ENCODE measurements around the gene KDR. TPM values are rescaled to one million over a fixed set of nuclear protein-coding genes. Genes with fewer than 3 reads are reported as not detected.

The KDR gene
- total and polyA plus RNA-seq, 10 of the 15 experiments (the other 5 are each of a cell fraction or from before 2014, with no cell fraction given) = 0.04 to 0.13 TPM; not detected in 8

DNA sequence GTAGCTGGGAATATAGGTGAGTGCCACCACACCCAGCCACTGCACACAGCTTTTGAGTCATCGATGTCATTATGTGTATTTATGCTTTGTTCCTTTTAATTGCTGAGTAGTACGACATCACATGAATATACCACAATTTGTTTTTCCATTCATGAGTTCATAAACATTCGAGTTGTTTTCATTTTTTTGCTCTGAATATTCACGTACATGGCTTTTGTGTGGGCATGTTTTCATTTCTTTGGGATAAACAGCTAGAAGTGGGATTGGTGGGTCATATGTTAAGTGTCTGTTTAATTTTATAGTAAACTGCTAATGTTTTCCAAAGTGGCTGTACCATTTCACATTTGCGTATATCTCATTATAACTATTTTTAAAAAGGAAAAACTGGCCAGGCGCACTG is 45.1 kb upstream of the KDR start:
- Histone ChIP-seq H3K27ac (ENCODE audit: control insufficient read depth, insufficient read depth) (no peak overlapping the region), H3K9me3 (replicated peaks; ENCODE audit: control insufficient read depth, insufficient read depth, low read length) (no peaks in the 10 kb centered on the region), H3K36me3 (ENCODE audit: control insufficient read depth in 2 of 2, insufficient read depth in 2 of 2, low read length in 1 of 2) (no peaks in the 10 kb centered on the region), H3K4me1 (ENCODE audit: control insufficient read depth, insufficient read depth, low read length) (no peaks in the 10 kb centered on the region), H4K20me1 (ENCODE audit: control insufficient read depth, insufficient read depth) (no peaks in the 10 kb centered on the region), H3K4me2 (ENCODE audit: control insufficient read depth, insufficient read depth) (no peak overlapping the region), H3K27me3 (replicated peaks in 1 of 2; ENCODE audit: control insufficient read depth in 2 of 2, insufficient read depth in 2 of 2, low read length in 1 of 2) (no peaks in the 10 kb centered on the region), H2AFZ (ENCODE audit: control insufficient read depth, low read depth, low read length) (no peak overlapping the region), H3K79me2 (ENCODE audit: control insufficient read depth, insufficient read depth, low read length) (no peaks in the 10 kb centered on the region), H3K4me3 (no peak overlapping the region), H3K9ac (ENCODE audit: control insufficient read depth, insufficient read depth, low read length) (no peak overlapping the region)
- FAIRE-seq (no peak), DNase-seq (ENCODE audit: low read depth, low spot score) (no peak), ATAC-seq (no peak)
- in situ Hi-C loops (cut with MboI) = no loop called here
- ChIA-PET POLR2A (no interaction called here), RAD21 (ENCODE audit: unreplicated experiment) (no interaction called here), CTCF (interaction anchor here (2.0 kb wide), 1 partner anchor 14 kb away, joined by 5 read pairs; no protein-coding TSS in a partner anchor), SMC1A (ENCODE audit: uncharacterized antibody, unreplicated experiment) (no interaction called here)
- no TSS peak for BruUV-seq (replicated peaks)
- intact Hi-C loops (cut with micrococcal nuclease; ENCODE audit: unreplicated experiment) = no loop called here
- WGBS (ENCODE audit: insufficient coverage, insufficient replicate concordance, low lambda C conversion rate, missing lambda C conversion rate) = 35% methylated on average over 6 of the region's 6 CpGs
- TF ChIP-seq ZNF274 (IDR thresholded peaks at IDR 0.05; ENCODE audit: insufficient read depth, insufficient read length) (no peak), MXI1 (IDR thresholded peaks at IDR 0.05; ENCODE audit: low read depth, low read length) (no peak), PAX8 (IDR thresholded peaks at IDR 0.05) (no peak), BMI1 (IDR thresholded peaks at IDR 0.05; ENCODE audit: borderline replicate concordance) (no peak), SMAD5 (IDR thresholded peaks at IDR 0.05; ENCODE audit: low read depth) (no peak), SMAD1 (IDR thresholded peaks at IDR 0.05; ENCODE audit: low read depth, partially characterized antibody) (no peak)
- TF ChIP-seq, protein P1, sequence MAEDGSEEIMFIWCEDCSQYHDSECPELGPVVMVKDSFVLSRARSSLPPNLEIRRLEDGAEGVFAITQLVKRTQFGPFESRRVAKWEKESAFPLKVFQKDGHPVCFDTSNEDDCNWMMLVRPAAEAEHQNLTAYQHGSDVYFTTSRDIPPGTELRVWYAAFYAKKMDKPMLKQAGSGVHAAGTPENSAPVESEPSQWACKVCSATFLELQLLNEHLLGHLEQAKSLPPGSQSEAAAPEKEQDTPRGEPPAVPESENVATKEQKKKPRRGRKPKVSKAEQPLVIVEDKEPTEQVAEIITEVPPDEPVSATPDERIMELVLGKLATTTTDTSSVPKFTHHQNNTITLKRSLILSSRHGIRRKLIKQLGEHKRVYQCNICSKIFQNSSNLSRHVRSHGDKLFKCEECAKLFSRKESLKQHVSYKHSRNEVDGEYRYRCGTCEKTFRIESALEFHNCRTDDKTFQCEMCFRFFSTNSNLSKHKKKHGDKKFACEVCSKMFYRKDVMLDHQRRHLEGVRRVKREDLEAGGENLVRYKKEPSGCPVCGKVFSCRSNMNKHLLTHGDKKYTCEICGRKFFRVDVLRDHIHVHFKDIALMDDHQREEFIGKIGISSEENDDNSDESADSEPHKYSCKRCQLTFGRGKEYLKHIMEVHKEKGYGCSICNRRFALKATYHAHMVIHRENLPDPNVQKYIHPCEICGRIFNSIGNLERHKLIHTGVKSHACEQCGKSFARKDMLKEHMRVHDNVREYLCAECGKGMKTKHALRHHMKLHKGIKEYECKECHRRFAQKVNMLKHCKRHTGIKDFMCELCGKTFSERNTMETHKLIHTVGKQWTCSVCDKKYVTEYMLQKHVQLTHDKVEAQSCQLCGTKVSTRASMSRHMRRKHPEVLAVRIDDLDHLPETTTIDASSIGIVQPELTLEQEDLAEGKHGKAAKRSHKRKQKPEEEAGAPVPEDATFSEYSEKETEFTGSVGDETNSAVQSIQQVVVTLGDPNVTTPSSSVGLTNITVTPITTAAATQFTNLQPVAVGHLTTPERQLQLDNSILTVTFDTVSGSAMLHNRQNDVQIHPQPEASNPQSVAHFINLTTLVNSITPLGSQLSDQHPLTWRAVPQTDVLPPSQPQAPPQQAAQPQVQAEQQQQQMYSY (CRISPR knock-in tag; IDR thresholded peaks at IDR 0.05) = no peak
- TF ChIP-seq, protein P2, sequence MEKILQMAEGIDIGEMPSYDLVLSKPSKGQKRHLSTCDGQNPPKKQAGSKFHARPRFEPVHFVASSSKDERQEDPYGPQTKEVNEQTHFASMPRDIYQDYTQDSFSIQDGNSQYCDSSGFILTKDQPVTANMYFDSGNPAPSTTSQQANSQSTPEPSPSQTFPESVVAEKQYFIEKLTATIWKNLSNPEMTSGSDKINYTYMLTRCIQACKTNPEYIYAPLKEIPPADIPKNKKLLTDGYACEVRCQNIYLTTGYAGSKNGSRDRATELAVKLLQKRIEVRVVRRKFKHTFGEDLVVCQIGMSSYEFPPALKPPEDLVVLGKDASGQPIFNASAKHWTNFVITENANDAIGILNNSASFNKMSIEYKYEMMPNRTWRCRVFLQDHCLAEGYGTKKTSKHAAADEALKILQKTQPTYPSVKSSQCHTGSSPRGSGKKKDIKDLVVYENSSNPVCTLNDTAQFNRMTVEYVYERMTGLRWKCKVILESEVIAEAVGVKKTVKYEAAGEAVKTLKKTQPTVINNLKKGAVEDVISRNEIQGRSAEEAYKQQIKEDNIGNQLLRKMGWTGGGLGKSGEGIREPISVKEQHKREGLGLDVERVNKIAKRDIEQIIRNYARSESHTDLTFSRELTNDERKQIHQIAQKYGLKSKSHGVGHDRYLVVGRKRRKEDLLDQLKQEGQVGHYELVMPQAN (conservative IDR thresholded peaks at IDR 0.05) = no peak
- TF ChIP-seq, protein P3, sequence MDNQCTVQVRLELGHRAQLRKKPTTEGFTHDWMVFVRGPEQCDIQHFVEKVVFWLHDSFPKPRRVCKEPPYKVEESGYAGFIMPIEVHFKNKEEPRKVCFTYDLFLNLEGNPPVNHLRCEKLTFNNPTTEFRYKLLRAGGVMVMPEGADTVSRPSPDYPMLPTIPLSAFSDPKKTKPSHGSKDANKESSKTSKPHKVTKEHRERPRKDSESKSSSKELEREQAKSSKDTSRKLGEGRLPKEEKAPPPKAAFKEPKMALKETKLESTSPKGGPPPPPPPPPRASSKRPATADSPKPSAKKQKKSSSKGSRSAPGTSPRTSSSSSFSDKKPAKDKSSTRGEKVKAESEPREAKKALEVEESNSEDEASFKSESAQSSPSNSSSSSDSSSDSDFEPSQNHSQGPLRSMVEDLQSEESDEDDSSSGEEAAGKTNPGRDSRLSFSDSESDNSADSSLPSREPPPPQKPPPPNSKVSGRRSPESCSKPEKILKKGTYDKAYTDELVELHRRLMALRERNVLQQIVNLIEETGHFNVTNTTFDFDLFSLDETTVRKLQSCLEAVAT (IDR thresholded peaks at IDR 0.05) = no peak
- TF ChIP-seq, protein P4, sequence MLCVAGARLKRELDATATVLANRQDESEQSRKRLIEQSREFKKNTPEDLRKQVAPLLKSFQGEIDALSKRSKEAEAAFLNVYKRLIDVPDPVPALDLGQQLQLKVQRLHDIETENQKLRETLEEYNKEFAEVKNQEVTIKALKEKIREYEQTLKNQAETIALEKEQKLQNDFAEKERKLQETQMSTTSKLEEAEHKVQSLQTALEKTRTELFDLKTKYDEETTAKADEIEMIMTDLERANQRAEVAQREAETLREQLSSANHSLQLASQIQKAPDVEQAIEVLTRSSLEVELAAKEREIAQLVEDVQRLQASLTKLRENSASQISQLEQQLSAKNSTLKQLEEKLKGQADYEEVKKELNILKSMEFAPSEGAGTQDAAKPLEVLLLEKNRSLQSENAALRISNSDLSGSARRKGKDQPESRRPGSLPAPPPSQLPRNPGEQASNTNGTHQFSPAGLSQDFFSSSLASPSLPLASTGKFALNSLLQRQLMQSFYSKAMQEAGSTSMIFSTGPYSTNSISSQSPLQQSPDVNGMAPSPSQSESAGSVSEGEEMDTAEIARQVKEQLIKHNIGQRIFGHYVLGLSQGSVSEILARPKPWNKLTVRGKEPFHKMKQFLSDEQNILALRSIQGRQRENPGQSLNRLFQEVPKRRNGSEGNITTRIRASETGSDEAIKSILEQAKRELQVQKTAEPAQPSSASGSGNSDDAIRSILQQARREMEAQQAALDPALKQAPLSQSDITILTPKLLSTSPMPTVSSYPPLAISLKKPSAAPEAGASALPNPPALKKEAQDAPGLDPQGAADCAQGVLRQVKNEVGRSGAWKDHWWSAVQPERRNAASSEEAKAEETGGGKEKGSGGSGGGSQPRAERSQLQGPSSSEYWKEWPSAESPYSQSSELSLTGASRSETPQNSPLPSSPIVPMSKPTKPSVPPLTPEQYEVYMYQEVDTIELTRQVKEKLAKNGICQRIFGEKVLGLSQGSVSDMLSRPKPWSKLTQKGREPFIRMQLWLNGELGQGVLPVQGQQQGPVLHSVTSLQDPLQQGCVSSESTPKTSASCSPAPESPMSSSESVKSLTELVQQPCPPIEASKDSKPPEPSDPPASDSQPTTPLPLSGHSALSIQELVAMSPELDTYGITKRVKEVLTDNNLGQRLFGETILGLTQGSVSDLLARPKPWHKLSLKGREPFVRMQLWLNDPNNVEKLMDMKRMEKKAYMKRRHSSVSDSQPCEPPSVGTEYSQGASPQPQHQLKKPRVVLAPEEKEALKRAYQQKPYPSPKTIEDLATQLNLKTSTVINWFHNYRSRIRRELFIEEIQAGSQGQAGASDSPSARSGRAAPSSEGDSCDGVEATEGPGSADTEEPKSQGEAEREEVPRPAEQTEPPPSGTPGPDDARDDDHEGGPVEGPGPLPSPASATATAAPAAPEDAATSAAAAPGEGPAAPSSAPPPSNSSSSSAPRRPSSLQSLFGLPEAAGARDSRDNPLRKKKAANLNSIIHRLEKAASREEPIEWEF (IDR thresholded peaks at IDR 0.05; ENCODE audit: insufficient replicate concordance, low read depth, low read length) = no peak
